ENCODE measurements around the gene CLPTM1.

GRCh38 chr19:44998025-44998424 is 42.8 kb downstream of the CLPTM1 start:
- TF ChIP-seq CTCF (IDR thresholded peaks at IDR 0.05) (no peak), POLR2A (IDR thresholded peaks at IDR 0.05) (no peak)

All from testis (tissue), 2 donors.